DOHH2 (cell line): ENCODE measurements around the gene HES4.

ENCODE experiments used
- EZH2phosphoT487 ChIP-seq: fragments of 200-600 bp; sonication (generic); IDR thresholded peaks from 2 replicates; pipeline ENCODE4 v1.6.1; 2017; ENCODE audit warnings: borderline replicate concordance, mild to moderate bottlenecking, antibody characterized with exemption, low read length, moderate library complexity, mixed read lengths
- TF ChIP-seq, protein P1 (sequence below): fragments of 200-600 bp; sonication (generic); IDR thresholded peaks from one replicate; pipeline ENCODE4 v1.5.1; 2014; ENCODE audit warnings: antibody characterized with exemption, mild to moderate bottlenecking, low read depth, low read length; ENCODE audit not compliant: poor library complexity, severe bottlenecking

DNA sequence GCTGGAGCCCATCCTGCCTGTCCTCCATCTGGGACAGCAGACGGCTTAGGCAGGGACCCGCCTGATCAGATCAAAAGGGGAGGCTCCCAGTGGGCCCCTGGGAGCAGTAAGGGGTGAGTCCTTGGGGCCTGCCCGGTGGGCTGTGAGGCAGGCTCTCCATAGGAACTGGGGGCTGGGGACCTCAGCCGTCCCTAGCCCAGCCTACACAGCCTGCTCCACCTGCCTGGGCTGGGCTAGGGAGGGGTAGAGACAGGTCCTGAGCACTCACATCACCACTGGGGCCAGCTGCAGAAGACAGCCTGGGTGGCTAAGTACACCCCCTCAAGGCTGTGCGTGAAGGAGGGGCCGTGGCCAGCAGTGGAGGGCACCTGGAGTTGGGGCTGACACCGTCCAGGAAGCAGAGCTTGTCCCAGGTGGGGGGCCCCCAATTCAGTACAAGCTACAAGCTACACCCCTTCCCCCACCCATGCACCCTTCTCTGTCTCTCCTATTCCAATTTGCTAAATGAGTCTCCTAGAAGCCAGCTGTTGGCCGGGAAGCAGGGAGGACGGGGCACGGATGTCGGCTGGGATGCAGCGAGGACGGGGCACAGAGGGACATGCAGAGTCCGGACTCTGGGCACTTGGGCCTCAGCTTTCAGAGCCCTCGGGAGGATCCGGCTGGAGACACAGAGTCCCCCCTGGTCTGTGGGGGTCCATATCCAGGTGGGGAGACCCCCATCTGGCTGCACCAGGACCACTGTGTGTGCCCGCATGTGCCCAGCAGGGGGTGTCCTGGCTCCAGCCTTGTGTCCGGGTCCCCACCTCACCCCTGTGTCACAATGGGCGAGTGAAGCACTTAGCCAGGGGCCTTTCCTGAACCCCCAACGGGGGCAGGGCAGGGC lies 15.1 kb upstream of the HES4 start:
- TF ChIP-seq, protein P1, sequence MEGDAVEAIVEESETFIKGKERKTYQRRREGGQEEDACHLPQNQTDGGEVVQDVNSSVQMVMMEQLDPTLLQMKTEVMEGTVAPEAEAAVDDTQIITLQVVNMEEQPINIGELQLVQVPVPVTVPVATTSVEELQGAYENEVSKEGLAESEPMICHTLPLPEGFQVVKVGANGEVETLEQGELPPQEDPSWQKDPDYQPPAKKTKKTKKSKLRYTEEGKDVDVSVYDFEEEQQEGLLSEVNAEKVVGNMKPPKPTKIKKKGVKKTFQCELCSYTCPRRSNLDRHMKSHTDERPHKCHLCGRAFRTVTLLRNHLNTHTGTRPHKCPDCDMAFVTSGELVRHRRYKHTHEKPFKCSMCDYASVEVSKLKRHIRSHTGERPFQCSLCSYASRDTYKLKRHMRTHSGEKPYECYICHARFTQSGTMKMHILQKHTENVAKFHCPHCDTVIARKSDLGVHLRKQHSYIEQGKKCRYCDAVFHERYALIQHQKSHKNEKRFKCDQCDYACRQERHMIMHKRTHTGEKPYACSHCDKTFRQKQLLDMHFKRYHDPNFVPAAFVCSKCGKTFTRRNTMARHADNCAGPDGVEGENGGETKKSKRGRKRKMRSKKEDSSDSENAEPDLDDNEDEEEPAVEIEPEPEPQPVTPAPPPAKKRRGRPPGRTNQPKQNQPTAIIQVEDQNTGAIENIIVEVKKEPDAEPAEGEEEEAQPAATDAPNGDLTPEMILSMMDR = peak; percentile 53
- TF ChIP-seq EZH2phosphoT487 = no peak
